Kidney epithelial cell (primary cell): ENCODE results near the gene TTC39B. TPM values are rescaled to one million over a fixed set of nuclear protein-coding genes. Genes with fewer than 3 reads are reported as not detected.

Experiments used
- DNase-seq: peaks from one replicate; pipeline ENCODE4 v3.0.0-alpha.2; 2010; ENCODE audit warnings: low read depth
- H3K27me3 ChIP-seq: 2 replicates; pipeline ENCODE4 v1.6.0; 2011; ENCODE audit warnings: low read length; ENCODE audit not compliant: control insufficient read depth, insufficient read depth
- H3K36me3 ChIP-seq: 2 replicates; pipeline ENCODE4 v1.5.1; 2011; ENCODE audit warnings: low read length; ENCODE audit not compliant: control insufficient read depth, insufficient read depth
- H3K4me3 ChIP-seq: 2 replicates; pipeline ENCODE4 v1.5.1; 2011; ENCODE audit warnings: low read depth, mild to moderate bottlenecking, control low read depth, low read length
- CTCF ChIP-seq: IDR thresholded peaks from 2 replicates; pipeline ENCODE4 v1.5.1; 2011; ENCODE audit warnings: mild to moderate bottlenecking, moderate library complexity, low read length, control low read depth, inconsistent platforms; ENCODE audit not compliant: insufficient read depth, poor library complexity, severe bottlenecking
- total RNA-seq: library from RNA; depleted of rRNA; stranded (reverse); fragments of >200 nt; gene quantifications from 2 replicates; pipeline ENCODE4 v1.2.3, GENCODE V29; 2015

The TTC39B gene
- total RNA-seq, 1 donor from 2014 or later, result 10.6 TPM

- no peak overlapping the region for H3K4me3 ChIP-seq
- no peak for TF ChIP-seq CTCF
- no peaks in the 10 kb centered on the region for H3K27me3 ChIP-seq
- DNase-seq, result no peak
- no peaks in the 10 kb centered on the region for H3K36me3 ChIP-seq
Measured at GRCh38 chr9:15157381-15157780, 149.6 kb downstream of the TTC39B start.

GRCh38 chr9:15156241-15156640 lies 150.8 kb downstream of the TTC39B start:
- H3K36me3 ChIP-seq, result no peaks in the 10 kb centered on the region
- no peak overlapping the region for H3K4me3 ChIP-seq
- TF ChIP-seq CTCF, result no peak
- H3K27me3 ChIP-seq, result no peaks in the 10 kb centered on the region
- no peak for DNase-seq

- Histone ChIP-seq H3K27me3 (no peaks in the 10 kb centered on the region), H3K36me3 (no peaks in the 10 kb centered on the region), H3K4me3 (no peak overlapping the region)
- TF ChIP-seq CTCF, result no peak
- DNase-seq, result no peak
Measured at GRCh38 chr9:15155826-15156225, 151.2 kb downstream of the TTC39B start.

GRCh38 chr9:15155323-15155722 lies 151.7 kb downstream of the TTC39B start:
- Histone ChIP-seq H3K27me3 (no peaks in the 10 kb centered on the region), H3K4me3 (no peak overlapping the region), H3K36me3 (no peaks in the 10 kb centered on the region)
- no peak for DNase-seq
- TF ChIP-seq CTCF, result no peak

GRCh38 chr9:15154677-15155076 lies 152.3 kb downstream of the TTC39B start:
- no peaks in the 10 kb centered on the region for H3K27me3 ChIP-seq
- no peaks in the 10 kb centered on the region for H3K36me3 ChIP-seq
- no peak for DNase-seq
- no peak overlapping the region for H3K4me3 ChIP-seq
- no peak for TF ChIP-seq CTCF

GRCh38 chr9:15153961-15154360 lies 153.1 kb downstream of the TTC39B start:
- Histone ChIP-seq H3K36me3 (no peaks in the 10 kb centered on the region), H3K4me3 (no peak overlapping the region), H3K27me3 (no peaks in the 10 kb centered on the region)
- no peak for TF ChIP-seq CTCF
- DNase-seq, result no peak
